Stimulated activated CD8-positive, alpha-beta memory T cell treated with anti-CD3 and anti-CD28 coated beads, Interleukin-4, amount 100 ng/mL, for 1 hour (primary cell): ENCODE results near the gene SMCO4.

Source experiments
- DNase-seq, 2 donors: peaks; one replicate each; pipeline ENCODE4 v3.0.0-alpha.2; 2020; ENCODE audit warnings: low read depth in 2 of 2, low spot score in 1 of 2

The SMCO4 gene

GRCh38 chr11:93529707-93530467, 13.3 kb downstream of the SMCO4 start:
- no peak for DNase-seq

GRCh38 chr11:93528757-93529645, 14.2 kb downstream of the SMCO4 start:
- no peak for DNase-seq

- no peak for DNase-seq
Observed at GRCh38 chr11:93528252-93528651, 14.9 kb downstream of the SMCO4 start.

DNA sequence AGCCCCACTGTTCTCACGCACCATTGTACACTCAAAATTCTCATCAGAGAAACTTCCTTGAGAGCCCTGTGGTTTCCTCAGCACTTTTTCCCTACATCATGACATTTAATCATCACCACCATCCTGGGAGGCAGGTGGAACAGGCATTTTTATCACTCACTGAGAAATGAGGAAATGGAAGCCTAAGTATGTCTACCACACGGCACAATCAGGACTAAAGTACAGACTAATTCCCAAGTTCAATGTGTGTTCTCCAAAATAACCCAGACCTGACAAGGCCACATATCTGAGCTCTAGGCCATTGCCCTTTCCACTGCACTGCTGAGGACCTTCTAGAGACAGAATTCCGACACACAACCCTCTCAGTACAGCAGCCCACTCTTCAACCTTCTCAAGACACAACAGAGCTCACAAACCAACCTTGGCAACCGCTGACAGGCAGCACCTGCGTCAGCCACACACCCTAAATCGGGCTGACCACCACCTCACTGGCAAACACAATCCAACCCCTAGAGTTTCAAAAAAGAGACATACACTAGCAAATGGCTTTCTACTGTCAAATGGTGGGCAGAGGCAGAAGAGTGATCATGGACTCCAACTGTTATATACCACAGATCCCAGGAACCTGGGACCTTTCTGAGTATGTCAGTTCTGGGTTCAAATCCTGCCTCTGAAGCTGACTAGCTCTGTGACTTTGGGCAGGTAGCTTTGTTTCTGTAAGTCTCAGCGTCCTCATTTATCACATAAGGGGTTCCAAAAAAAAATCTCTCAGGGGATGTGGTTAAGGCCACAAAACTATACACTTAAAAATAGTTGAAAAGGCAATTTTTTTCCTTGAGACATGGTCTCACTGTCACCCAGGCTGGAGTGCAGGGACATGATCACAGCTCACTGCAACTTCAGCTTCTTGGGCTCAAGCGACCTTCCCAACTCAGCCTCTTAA, 16.3 kb downstream of the SMCO4 start:
- no peak for DNase-seq

DNA sequence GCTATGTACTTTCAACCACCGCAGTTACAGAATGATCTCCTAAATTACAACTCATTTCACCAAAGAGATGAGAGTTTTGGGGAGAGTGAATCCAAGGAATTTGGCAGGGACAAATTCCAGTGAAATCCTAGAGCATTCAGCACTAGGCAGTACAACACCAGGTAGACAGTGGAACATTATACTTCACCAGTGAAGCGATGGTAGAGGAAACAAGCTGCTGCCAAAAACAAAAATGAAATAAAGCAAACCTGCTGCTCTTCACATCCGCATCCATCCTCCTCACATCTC, 16.9 kb downstream of the SMCO4 start:
- DNase-seq, result no peak

DNA sequence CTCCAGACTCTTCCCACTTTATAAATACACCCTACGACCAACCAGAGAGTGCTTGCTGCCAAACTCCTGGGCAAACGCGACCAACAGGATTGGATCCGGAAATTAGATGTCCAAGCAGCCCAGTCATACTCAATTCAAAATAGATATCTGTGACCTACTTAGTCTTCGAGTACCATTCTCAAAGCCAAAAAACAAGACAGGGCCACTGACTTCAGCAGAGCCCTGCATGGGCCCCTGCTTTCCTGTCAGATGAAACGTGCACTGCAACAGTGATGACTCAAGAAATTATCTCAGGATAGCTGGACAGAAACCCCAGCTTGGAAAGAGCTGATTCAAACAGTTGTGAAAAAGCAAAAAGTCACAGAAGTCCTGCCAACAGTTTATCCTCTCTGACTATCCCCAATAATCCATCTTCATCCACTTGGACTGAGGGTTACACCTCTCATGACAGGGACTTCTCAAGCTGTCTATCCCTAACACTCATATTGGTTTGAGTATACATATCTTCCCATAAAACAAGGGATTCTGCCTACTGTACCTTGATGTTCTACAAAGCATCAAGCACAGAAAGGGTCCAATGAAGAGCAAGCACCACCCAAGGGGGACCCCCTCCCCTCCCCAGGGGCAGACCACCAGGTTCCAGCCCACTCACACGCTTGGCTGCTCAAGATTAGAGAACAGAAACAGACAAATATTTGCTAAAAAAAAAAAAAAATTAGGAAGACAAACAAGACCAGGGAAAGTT, 17.4 kb downstream of the SMCO4 start:
- DNase-seq, result no peak

GRCh38 chr11:93524858-93525257, 18.3 kb downstream of the SMCO4 start:
- DNase-seq, result no peak

DNA sequence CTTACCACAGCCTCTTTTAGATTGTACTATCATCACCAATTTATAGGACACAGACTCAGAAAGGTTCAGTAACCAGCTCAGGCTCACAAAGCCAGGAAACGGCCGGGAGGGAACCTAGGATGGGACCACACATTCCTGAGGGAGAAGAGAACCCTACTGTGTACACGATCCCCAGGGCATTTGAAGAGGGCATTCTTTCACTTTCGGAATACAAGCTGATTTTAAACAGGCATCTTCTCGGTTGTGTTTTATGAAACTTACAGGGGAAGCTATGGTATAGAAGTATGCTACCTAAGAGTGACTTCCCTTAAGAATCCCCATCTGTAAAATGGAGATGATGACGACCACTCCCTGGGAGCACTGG, 19.0 kb downstream of the SMCO4 start:
- DNase-seq, result no peak

DNA sequence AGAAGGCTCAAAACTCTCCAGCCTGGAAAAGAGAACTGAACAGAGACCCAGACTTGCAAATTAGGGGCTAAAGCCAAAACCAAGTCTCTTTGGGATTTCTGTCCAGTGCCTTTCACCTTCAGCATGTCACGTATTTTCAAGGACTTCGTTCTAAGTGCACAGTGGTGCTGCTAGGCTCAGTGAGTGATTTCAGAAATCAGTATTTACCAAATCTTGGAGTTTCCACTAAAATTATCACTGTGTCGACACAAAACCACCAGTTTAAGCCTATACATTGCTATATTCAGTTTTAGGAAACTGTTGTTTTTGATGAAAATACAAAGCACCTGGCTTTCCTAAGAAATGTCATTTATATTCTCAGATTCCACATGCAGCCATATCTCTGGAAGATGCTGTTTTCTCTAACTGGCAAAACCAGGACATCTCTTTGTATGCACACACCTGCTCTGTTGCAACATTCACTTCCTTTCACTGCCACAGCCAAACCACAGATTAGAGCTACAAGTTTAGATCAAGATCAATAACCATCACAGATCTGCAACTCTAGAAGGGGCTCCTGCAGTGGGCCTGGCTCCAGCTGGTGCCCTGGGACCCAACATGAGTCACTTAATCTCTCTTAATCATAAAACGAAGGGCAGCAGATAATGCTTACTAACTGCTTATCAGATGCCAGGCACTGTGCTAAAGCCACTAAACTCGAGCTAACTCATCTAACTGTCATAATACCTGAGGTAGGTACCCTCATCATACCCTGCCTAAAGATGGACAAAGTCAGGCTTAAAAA, 22.3 kb downstream of the SMCO4 start:
- DNase-seq, result no peak

DNA sequence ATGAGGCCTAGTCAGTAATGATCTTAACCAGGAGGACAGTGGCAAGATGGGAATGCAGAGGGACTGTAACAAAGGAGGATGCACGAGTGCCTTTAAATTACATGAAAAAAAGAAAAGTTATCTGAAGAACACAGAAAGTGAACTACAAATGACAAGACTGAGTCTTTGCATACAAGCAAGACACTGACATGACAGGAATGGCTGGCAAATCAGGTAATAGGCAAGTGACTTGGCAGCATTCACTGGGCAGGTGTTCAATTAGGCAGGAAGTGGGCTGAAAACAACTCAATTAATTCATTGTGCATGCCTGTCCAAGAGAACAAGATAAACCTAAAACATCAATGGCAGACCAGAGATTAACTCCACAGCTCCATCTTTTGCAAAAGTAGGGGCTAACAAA, 24.0 kb downstream of the SMCO4 start:
- DNase-seq, result no peak

- DNase-seq, result no peak
Observed at GRCh38 chr11:93518081-93518480, 25.1 kb downstream of the SMCO4 start.

GRCh38 chr11:93517611-93518010, 25.6 kb downstream of the SMCO4 start:
- DNase-seq, result no peak

DNA sequence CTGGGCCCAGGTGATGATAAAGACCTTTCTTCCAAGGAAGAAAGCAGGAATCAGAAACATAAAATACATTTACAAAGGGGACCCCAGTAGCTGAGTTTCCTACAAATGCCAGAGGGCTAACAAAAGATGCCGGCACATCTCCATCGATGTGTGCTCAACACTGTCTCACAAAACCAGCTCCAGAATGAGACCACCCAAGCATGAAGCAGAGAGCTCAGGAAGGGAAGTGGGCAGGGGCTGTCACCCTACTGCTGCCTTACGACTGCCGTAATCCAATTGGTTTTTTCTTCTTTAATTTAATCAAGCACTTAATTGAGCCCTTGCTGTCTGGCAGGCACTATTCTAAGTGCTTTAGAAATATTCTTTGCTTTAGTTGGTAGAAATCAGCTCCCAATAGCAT, 26.1 kb downstream of the SMCO4 start:
- no peak for DNase-seq

DNA sequence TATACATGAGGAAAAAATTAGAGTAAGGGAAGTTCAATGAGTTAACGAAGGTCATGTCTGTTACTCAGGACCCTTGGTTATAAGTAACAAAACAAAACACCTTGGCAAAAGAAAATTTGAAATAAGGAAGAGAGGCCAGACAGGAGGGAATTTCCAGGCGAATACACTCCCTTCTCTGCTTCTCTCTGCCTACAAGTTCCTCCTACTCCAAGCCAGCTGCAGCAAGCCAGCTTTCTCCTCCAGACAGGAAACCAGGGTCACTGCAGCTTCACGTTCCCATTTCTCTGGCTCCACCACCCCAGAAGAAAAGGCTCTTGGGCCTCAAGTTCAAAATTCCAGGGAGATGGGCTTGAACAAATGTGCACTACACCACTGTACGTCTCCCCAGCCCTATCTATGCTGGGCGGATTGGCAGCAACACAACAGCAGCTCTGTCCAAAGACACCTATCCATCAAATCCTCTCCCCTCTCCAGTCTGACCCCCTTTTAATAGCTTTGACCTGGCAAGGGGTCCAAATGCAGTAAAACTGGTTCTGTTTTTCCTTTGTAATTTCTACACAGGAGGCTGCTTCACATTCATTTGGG, 27.7 kb downstream of the SMCO4 start:
- DNase-seq, result no peak

DNA sequence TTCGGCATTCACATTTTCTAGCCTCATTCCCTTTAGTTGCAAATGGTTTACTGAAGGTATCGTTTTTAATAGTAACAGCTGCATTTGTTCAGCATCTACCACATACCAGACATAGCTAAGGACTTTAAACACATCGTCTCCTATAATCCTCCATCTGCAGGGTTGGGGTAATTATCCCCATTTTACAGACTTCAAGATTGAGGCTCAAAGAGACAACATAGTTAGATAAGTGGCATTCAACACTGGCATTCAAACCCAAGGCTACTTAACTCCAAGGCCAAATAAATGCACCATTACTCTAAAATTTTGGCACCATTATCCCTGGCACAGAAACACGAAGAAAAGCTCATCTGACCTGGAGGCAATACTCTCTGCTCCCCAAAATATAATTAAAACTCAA, 28.5 kb downstream of the SMCO4 start:
- no peak for DNase-seq

GRCh38 chr11:93513772-93514171, 29.4 kb downstream of the SMCO4 start:
- no peak for DNase-seq

GRCh38 chr11:93512949-93513667, 30.1 kb downstream of the SMCO4 start:
- no peak for DNase-seq

GRCh38 chr11:93512073-93512475, 31.1 kb downstream of the SMCO4 start:
- no peak for DNase-seq

DNA sequence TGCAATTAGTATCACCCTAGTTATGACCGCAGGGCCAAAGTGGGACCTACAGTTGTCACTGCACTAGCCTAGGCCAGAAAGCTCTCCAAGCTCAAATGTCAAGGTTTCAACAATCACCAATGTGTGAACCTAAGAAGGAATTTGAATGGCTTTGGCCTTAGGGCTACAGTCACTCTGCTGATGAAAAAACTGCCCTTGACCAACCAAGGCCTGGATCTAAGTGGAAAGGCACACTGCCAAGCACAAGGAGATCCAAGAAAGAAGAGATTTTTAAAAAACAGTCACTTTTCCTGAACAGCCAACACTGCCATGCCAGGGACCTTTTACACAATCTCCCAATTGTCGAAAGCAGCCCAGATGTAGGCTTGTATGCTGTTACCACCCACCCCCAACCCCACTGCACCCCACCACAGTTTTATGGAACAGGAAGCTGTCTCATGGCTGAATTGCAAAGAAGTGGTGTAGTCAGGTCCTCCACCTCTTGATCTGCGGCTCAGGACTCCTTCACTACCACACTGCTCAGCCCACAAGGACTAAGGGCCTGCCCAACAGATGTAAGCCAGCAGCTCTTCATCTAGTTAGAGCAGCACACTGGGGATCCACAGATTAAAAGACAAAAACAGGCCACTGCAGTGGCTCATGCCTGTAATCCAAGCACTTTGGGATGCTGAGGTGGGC, 32.9 kb downstream of the SMCO4 start:
- no peak for DNase-seq
